H1 (cell line): ENCODE measurements around the gene DPF3. TPM values are rescaled to one million over a fixed set of nuclear protein-coding genes. Genes with fewer than 3 reads are reported as not detected.

Experiments
- HDAC2 ChIP-seq, 2 experiments: fragments of 300-600 bp in 1 of 2; sonication (generic) in 1 of 2; IDR thresholded peaks; 2 replicates each; pipeline ENCODE4 v1.6.1; 2011 to 2012; ENCODE audit warnings: low read depth in 2 of 2, low read length in 2 of 2, mild to moderate bottlenecking in 2 of 2, moderate library complexity in 2 of 2, borderline replicate concordance in 1 of 2, inconsistent platforms in 1 of 2
- ZNF274 ChIP-seq: IDR thresholded peaks from 2 replicates; pipeline ENCODE4 v1.7.0; 2012; ENCODE audit warnings: low read length, borderline replicate concordance; ENCODE audit errors: extremely low read depth
- polyA plus RNA-seq, 7 experiments: library from polyadenylated mRNA; depleted of rRNA in 3 of 7; stranded (reverse) in 5 of 7; unstranded in 2 of 7; fragments of >200 nt in 5 of 7; fragments of 200-250 nt in 2 of 7; gene quantifications; 1 replicate in 5 of 7; 2 replicates in 1 of 7; 4 replicates in 1 of 7; pipeline versions ENCODE4 v1.2.1 to v1.2.3, GENCODE V29; 2011 to 2013; ENCODE audit warnings: missing spikeins in 2 of 7, mixed read lengths in 2 of 7
- total RNA-seq: library from RNA; stranded (reverse); fragmentation: NEBNext Ultra II Directional; extraction: Animal tissue kit (Norgen Biotek cat#: 25700); gene quantifications from 2 replicates; pipeline ENCODE4 v1.2.1, GENCODE V29; 2021

Gene DPF3
- total and polyA plus RNA-seq, 2 of the 8 experiments (the other 6 are each of a cell fraction or from before 2014, with no cell fraction given) = 0.19 TPM; not detected in 1

DNA sequence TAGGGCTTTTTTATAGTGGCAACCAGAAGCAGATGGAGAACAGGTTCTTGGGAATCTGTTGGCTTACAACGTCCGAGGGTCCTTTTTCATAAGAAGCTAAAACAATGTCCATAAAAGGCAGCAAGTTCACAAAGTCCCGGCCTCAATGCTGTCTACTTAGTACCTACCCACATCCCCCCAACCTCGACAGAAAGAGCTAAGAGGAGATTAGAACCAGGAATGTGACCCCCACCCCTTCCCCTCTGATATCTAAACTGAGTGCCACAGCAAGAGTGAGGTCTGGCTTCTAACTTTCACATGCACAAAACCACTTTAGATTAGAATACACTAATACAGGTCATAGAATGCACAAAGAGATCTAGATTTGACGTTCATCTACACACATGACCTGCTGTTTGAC, 4.5 kb downstream of the DPF3 start (continued):
- TF ChIP-seq ZNF274 (no peak), HDAC2 (IDR thresholded peaks at IDR 0.05; ENCODE audit: borderline replicate concordance in 1 of 2, low read depth in 2 of 2, low read length in 2 of 2) (no peak)
